ENCODE data around the gene ATOH7. TPM values are rescaled to one million over a fixed set of nuclear protein-coding genes. Genes with fewer than 3 reads are reported as not detected.

Gene ATOH7
- total RNA-seq, 1 experiment from 2014 or later: 0.54 TPM

GRCh38 chr10:68253346-68253745 lies 21.4 kb upstream of the ATOH7 start:
- intact Hi-C loops (cut with micrococcal nuclease; ENCODE audit: unreplicated experiment): no loop called here
- TF ChIP-seq CTCF (IDR thresholded peaks at IDR 0.05; ENCODE audit: insufficient read depth in 1 of 2, low read depth in 1 of 2, low read length in 1 of 2, severe bottlenecking in 1 of 2, unreplicated experiment in 1 of 2): no peak
- Mint-ChIP-seq H3K27ac (ENCODE audit: unreplicated experiment) (no peak overlapping the region), H3K9me3 (ENCODE audit: unreplicated experiment) (no peaks in the 10 kb centered on the region), H3K4me1 (ENCODE audit: low read depth, unreplicated experiment) (no peaks in the 10 kb centered on the region), H3K4me3 (ENCODE audit: unreplicated experiment) (no peak overlapping the region), H3K27me3 (ENCODE audit: insufficient read depth, unreplicated experiment) (peaks cover 13% of the 10 kb centered on the region), H3K36me3 (ENCODE audit: insufficient read depth, unreplicated experiment) (no peaks in the 10 kb centered on the region)
- ChIA-PET CTCF (interaction anchor here (1.4 kb wide), 1 partner anchor 41 kb away, joined by 4 read pairs; no protein-coding TSS in a partner anchor), POLR2A (no interaction called here)
- Histone ChIP-seq H3K27me3 (replicated peaks; ENCODE audit: control insufficient read depth, insufficient read depth, low read length) (no peaks in the 10 kb centered on the region), H3K36me3 (ENCODE audit: control insufficient read depth, insufficient read depth, low read length) (no peaks in the 10 kb centered on the region), H3K4me1 (no peaks in the 10 kb centered on the region), H3K9me3 (no peaks in the 10 kb centered on the region), H3K4me3 (ENCODE audit: low read depth, low read length) (no peak overlapping the region)
- BruUV-seq (replicated peaks): no TSS peak
- no peak for DNase-seq

- POLR2A ChIA-PET: no interaction called here
- no peaks in the 10 kb centered on the region for H3K9me3 Mint-ChIP-seq (ENCODE audit: unreplicated experiment)
Measured at GRCh38 chr10:68251625-68252495, 19.9 kb upstream of the ATOH7 start.

DNA sequence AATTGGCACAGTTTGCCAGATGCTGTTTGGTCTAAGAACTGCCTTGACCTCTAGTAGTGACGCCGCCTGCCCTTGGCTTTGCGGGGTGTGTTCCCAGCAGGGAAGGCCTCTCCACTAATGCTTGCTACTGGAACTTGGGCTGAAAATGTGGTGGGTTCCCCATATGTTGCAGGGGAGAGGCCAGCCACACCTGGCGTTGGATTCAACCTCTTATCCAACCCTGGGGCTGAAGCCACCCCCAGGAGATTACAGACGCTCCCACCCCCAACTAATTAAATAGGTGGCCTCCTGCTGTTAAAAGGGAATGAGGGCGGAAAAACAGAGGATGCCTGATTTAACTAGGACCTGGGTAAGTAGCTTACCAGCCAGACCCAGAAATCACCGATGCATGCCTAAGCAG lies 19.2 kb upstream of the ATOH7 start:
- no peak overlapping the region for H3K27ac Mint-ChIP-seq (ENCODE audit: unreplicated experiment)
- ChIA-PET POLR2A (no interaction called here), CTCF (no interaction called here)
- DNase-seq: no peak
- no peaks in the 10 kb centered on the region for H3K4me1 Mint-ChIP-seq (ENCODE audit: low read depth, unreplicated experiment)
- no peak for TF ChIP-seq CTCF (IDR thresholded peaks at IDR 0.05; ENCODE audit: insufficient read depth in 1 of 2, low read depth in 1 of 2, low read length in 1 of 2, severe bottlenecking in 1 of 2, unreplicated experiment in 1 of 2)
- H3K4me1 ChIP-seq: no peaks in the 10 kb centered on the region
- no peak overlapping the region for H3K4me3 ChIP-seq (ENCODE audit: low read depth, low read length)
- no TSS peak for BruUV-seq (replicated peaks)
- H3K4me3 Mint-ChIP-seq (ENCODE audit: unreplicated experiment): no peak overlapping the region
- no peaks in the 10 kb centered on the region for H3K36me3 Mint-ChIP-seq (ENCODE audit: insufficient read depth, unreplicated experiment)
- H3K9me3 ChIP-seq: no peaks in the 10 kb centered on the region
- H3K27me3 ChIP-seq (replicated peaks; ENCODE audit: control insufficient read depth, insufficient read depth, low read length): no peaks in the 10 kb centered on the region
- intact Hi-C loops (cut with micrococcal nuclease; ENCODE audit: unreplicated experiment): no loop called here
- peaks cover 5% of the 10 kb centered on the region for H3K27me3 Mint-ChIP-seq (ENCODE audit: insufficient read depth, unreplicated experiment)
- H3K36me3 ChIP-seq (ENCODE audit: control insufficient read depth, insufficient read depth, low read length): no peaks in the 10 kb centered on the region
- no peaks in the 10 kb centered on the region for H3K9me3 Mint-ChIP-seq (ENCODE audit: unreplicated experiment)

More at GRCh38 chr10:68251625-68252495, 19.9 kb upstream of the ATOH7 start:
- H3K9me3 ChIP-seq: no peaks in the 10 kb centered on the region
- intact Hi-C loops (cut with micrococcal nuclease; ENCODE audit: unreplicated experiment): no loop called here
- Mint-ChIP-seq H3K36me3 (ENCODE audit: insufficient read depth, unreplicated experiment) (no peaks in the 10 kb centered on the region), H3K4me1 (ENCODE audit: low read depth, unreplicated experiment) (no peaks in the 10 kb centered on the region), H3K27me3 (ENCODE audit: insufficient read depth, unreplicated experiment) (peaks cover 12% of the 10 kb centered on the region), H3K4me3 (ENCODE audit: unreplicated experiment) (no peak overlapping the region), H3K27ac (ENCODE audit: unreplicated experiment) (no peak overlapping the region)
- H3K27me3 ChIP-seq (replicated peaks; ENCODE audit: control insufficient read depth, insufficient read depth, low read length): no peaks in the 10 kb centered on the region
- no peaks in the 10 kb centered on the region for H3K4me1 ChIP-seq
- H3K4me3 ChIP-seq (ENCODE audit: low read depth, low read length): no peak overlapping the region
- no peaks in the 10 kb centered on the region for H3K36me3 ChIP-seq (ENCODE audit: control insufficient read depth, insufficient read depth, low read length)
- no peak for DNase-seq
- no TSS peak for BruUV-seq (replicated peaks)
- TF ChIP-seq CTCF (IDR thresholded peaks at IDR 0.05; ENCODE audit: insufficient read depth in 1 of 2, low read depth in 1 of 2, low read length in 1 of 2, severe bottlenecking in 1 of 2, unreplicated experiment in 1 of 2): no peak
- CTCF ChIA-PET: interaction anchor here (0.6 kb wide), 1 partner anchor 374 kb away, joined by 3 read pairs; no protein-coding TSS in a partner anchor
